ACC112 (cell line): Measurements from ENCODE around the gene CTBP2.

Experiments used
- H2AFZ ChIP-seq: fragments of 200-600 bp; sonication (generic); one replicate; pipeline ENCODE4 v1.6.0; 2017; ENCODE audit warnings: antibody characterized with exemption, low read length; ENCODE audit not compliant: unreplicated experiment
- H3K27ac ChIP-seq: fragments of 200-600 bp; sonication (generic); 2 replicates; pipeline ENCODE4 v1.5.1; 2014; ENCODE audit warnings: low read depth, mild to moderate bottlenecking, antibody characterized with exemption, low read length, moderate library complexity
- H3K27me3 ChIP-seq: fragments of 200-600 bp; sonication (generic); 2 replicates; pipeline ENCODE4 v1.6.1; 2014; ENCODE audit warnings: mild to moderate bottlenecking, antibody characterized with exemption, low read length, moderate library complexity, mixed read lengths; ENCODE audit not compliant: insufficient read depth
- H3K36me3 ChIP-seq: fragments of 200-600 bp; sonication (generic); 2 replicates; pipeline ENCODE4 v1.6.1; 2016; ENCODE audit warnings: mild to moderate bottlenecking, antibody characterized with exemption, low read length, moderate library complexity, mixed read lengths; ENCODE audit not compliant: insufficient read depth
- H3K4me1 ChIP-seq: fragments of 200-600 bp; sonication (generic); one replicate; pipeline ENCODE4 v1.6.1; 2016; ENCODE audit warnings: low read length, mixed read lengths; ENCODE audit not compliant: insufficient read depth, unreplicated experiment, control insufficient read depth
- H3K4me3 ChIP-seq: fragments of 200-600 bp; sonication (generic); 2 replicates; pipeline ENCODE4 v1.5.1; 2014; ENCODE audit warnings: mild to moderate bottlenecking, low read depth, low read length
- H3K79me2 ChIP-seq: fragments of 200-600 bp; sonication (generic); one replicate; pipeline ENCODE4 v1.6.0; 2016; ENCODE audit warnings: low read length; ENCODE audit not compliant: control insufficient read depth, unreplicated experiment, insufficient read depth

Gene CTBP2

GRCh38 chr10:125124115-125124487 is 36.3 kb downstream of the CTBP2 start:
- Histone ChIP-seq H3K27me3 (no peaks in the 10 kb centered on the region), H3K36me3 (peaks cover 6% of the 10 kb centered on the region; the same call in 1 of the 2 replicates), H3K4me1 (peaks cover 35% of the 10 kb centered on the region), H3K27ac (peak overlapping the region; percentile 95), H2AFZ (no peak overlapping the region), H3K79me2 (peaks cover 91% of the 10 kb centered on the region), H3K4me3 (peak overlapping the region; percentile 66)

DNA sequence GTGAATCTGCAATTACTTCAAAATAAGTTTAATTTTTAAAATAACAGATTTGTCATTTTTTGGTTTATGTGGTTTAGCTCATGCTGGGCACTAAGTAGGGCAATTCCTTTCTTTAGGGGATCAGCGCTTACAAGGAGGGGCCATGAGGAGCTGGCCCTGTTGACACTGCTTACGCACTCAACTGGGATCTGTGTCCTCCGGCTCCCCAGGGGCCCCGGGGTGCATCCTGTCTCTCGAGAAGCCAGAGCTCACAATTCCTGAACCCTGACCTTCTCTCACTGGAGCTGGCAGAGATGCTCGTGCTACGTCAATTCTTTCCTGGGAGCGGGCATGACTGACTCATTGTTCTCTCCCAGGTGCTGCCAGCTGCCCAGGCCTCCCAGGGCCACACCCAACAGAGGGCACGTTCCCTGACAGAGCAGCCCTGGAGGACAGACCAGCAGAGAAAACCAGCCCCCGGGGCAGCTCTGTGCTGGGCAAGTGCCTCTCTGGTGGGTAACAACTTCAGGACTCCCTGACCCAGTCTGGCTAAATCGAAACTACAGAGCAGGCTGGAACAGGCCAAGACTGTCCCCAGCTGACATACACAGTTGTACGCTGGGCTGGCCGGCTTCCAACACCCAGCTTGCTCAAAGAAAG is 36.8 kb downstream of the CTBP2 start:
- peak overlapping the region; percentile 66 for H3K4me3 ChIP-seq
- H3K36me3 ChIP-seq, result peaks cover under 1% of the 10 kb centered on the region; the same call in 1 of the 2 replicates
- H3K4me1 ChIP-seq, result peaks cover 31% of the 10 kb centered on the region
- H3K27me3 ChIP-seq, result no peaks in the 10 kb centered on the region
- H3K79me2 ChIP-seq, result peaks cover 92% of the 10 kb centered on the region
- no peak overlapping the region for H2AFZ ChIP-seq
- peak overlapping the region; percentile 95 for H3K27ac ChIP-seq

GRCh38 chr10:125122566-125122965 is 37.8 kb downstream of the CTBP2 start:
- H3K27ac ChIP-seq, result peak overlapping the region; percentile 95
- H2AFZ ChIP-seq, result no peak overlapping the region
- no peak overlapping the region for H3K4me3 ChIP-seq
- no peaks in the 10 kb centered on the region for H3K27me3 ChIP-seq
- peaks cover 31% of the 10 kb centered on the region for H3K4me1 ChIP-seq
- peaks cover 91% of the 10 kb centered on the region for H3K79me2 ChIP-seq
- H3K36me3 ChIP-seq, result no peaks in the 10 kb centered on the region; the same call in 1 of the 2 replicates

DNA sequence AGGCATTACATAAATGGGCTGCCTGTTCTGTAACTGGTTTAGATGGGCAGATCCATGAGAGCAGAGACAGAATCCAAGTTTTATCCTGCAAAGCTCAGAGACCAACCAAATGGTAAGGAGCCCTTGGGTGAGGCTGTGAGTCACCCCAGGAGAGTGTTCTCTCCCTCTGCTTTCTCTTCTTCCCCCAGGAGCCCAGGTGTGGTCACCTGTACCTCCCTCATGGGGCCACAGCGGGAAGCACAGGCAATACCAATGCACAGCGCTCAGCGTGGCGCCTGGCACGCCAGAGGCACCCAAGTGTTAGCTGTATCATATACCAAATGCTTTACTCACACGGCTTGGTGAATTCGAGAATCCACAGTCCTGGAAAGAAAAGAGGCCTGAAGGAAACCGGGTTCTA is 39.4 kb downstream of the CTBP2 start:
- Histone ChIP-seq H3K4me3 (no peak overlapping the region), H2AFZ (no peak overlapping the region), H3K27me3 (no peaks in the 10 kb centered on the region), H3K4me1 (peaks cover 31% of the 10 kb centered on the region), H3K27ac (peak overlapping the region; percentile 6; the same call in 1 of the 2 replicates), H3K36me3 (no peaks in the 10 kb centered on the region; the same call in 1 of the 2 replicates), H3K79me2 (peaks cover 91% of the 10 kb centered on the region)

- no peaks in the 10 kb centered on the region; the same call in 1 of the 2 replicates for H3K36me3 ChIP-seq
- no peak overlapping the region for H2AFZ ChIP-seq
- H3K79me2 ChIP-seq, result peaks cover 91% of the 10 kb centered on the region
- H3K27ac ChIP-seq, result no peak overlapping the region
- no peaks in the 10 kb centered on the region for H3K27me3 ChIP-seq
- peaks cover 26% of the 10 kb centered on the region for H3K4me1 ChIP-seq
- H3K4me3 ChIP-seq, result no peak overlapping the region
These were observed 40.2 kb downstream of the CTBP2 start for GRCh38 chr10:125120053-125120710.

GRCh38 chr10:125118701-125119100 is 41.7 kb downstream of the CTBP2 start:
- Histone ChIP-seq H3K27me3 (no peaks in the 10 kb centered on the region), H3K4me1 (peaks cover 12% of the 10 kb centered on the region), H3K79me2 (peaks cover 89% of the 10 kb centered on the region)

GRCh38 chr10:125118011-125118611 is 42.3 kb downstream of the CTBP2 start:
- no peak overlapping the region for H3K4me3 ChIP-seq
- H2AFZ ChIP-seq, result no peak overlapping the region
- no peaks in the 10 kb centered on the region for H3K27me3 ChIP-seq
- no peak overlapping the region for H3K27ac ChIP-seq
- peaks cover 8% of the 10 kb centered on the region for H3K4me1 ChIP-seq
- H3K79me2 ChIP-seq, result peaks cover 91% of the 10 kb centered on the region
- no peaks in the 10 kb centered on the region; the same call in 1 of the 2 replicates for H3K36me3 ChIP-seq

More at GRCh38 chr10:125118701-125119100, 41.7 kb downstream of the CTBP2 start:
- Histone ChIP-seq H3K27ac (no peak overlapping the region), H2AFZ (no peak overlapping the region), H3K4me3 (no peak overlapping the region), H3K36me3 (no peaks in the 10 kb centered on the region; the same call in 1 of the 2 replicates)

DNA sequence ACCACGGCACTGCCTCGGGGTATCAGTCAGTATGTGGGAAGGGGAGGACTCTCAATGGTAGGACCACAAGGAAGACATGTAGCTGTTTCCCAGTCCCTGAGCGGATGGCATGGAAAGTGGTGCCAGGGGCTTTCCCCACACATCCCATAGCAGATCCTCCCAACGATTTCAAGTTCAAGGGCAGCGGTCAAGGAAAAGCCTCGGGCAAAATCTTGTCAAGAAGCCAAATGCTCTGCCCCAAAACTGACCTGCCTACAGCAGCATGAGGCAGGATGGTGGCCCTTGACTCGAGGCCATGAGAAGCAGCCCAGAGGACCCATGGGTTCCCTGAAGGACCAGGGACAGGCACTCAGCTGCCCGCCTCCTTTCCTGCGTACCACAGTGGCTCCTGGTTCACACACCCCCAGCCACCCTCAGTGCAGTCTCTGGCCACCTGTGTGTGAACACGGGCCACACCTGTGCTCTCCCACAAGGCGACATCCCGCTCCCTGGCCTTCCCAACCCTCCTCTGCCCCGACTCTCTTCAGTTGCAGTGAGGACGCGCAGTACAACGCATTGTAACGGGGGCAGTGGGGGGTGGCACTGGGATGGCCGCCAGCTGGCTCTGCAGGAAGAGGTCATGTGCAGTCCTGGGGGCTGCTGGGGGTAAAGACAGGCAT is 43.6 kb downstream of the CTBP2 start:
- Histone ChIP-seq H3K36me3 (no peaks in the 10 kb centered on the region), H3K79me2 (peaks cover 84% of the 10 kb centered on the region), H3K27ac (no peak overlapping the region)

GRCh38 chr10:125116041-125116649 is 44.2 kb downstream of the CTBP2 start:
- peaks cover 4% of the 10 kb centered on the region for H3K4me1 ChIP-seq
- H3K27ac ChIP-seq, result no peak overlapping the region
- peaks cover 82% of the 10 kb centered on the region for H3K79me2 ChIP-seq
- H3K27me3 ChIP-seq, result no peaks in the 10 kb centered on the region
- H3K4me3 ChIP-seq, result no peak overlapping the region
- H2AFZ ChIP-seq, result no peak overlapping the region
- no peaks in the 10 kb centered on the region for H3K36me3 ChIP-seq

More for the DNA sequence above, 43.6 kb downstream of the CTBP2 start:
- Histone ChIP-seq H3K4me3 (no peak overlapping the region), H2AFZ (no peak overlapping the region), H3K4me1 (peaks cover 6% of the 10 kb centered on the region), H3K27me3 (no peaks in the 10 kb centered on the region)

DNA sequence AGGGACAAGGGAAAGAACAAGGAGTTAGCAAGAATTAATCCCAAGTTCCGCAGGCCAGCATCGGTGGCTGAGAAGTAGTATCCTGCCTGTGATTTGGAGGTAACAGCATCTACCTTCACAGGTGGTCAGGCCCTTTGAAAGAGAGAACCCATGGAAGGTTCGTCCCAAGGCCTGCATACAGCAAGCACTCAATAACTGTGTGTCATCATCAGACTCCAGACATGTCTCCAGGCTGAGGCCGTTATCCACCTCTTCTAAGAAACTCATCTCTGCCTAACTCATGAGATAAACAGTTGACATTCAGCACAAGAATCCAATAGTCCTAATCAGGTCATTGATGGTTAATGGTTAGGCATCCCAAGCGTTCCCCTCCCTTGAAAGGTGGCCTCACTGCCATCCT is 45.0 kb downstream of the CTBP2 start:
- no peak overlapping the region for H2AFZ ChIP-seq
- peaks cover 82% of the 10 kb centered on the region for H3K79me2 ChIP-seq
- H3K27me3 ChIP-seq, result no peaks in the 10 kb centered on the region
- H3K27ac ChIP-seq, result no peak overlapping the region
- no peaks in the 10 kb centered on the region for H3K4me1 ChIP-seq
- 0 out of 2 replicates have a peak, but pooled peaks cover 3% of the 10 kb centered on the region for H3K36me3 ChIP-seq
- no peak overlapping the region for H3K4me3 ChIP-seq
